Endothelial cell (in vitro differentiated cells): Measurements from ENCODE around the gene PRR13. TPM values are rescaled to one million over a fixed set of nuclear protein-coding genes. Genes with fewer than 3 reads are reported as not detected.
"Not testable (repeated sequence)": the region's sequence is repeated elsewhere in the genome, so short reads cannot be mapped to it uniquely, and the experiment has no call there.

Source experiments
- DNase-seq: peaks from one replicate; pipeline ENCODE4 v3.0.0; 2021; ENCODE audit warnings: low spot score
- H3K27ac Mint-ChIP-seq: one replicate; pipeline ENCODE4 v1.8.0; 2021; ENCODE audit warnings: mixed read lengths, inconsistent platforms; ENCODE audit not compliant: unreplicated experiment
- H3K27me3 Mint-ChIP-seq: one replicate; pipeline ENCODE4 v1.8.0; 2021; ENCODE audit warnings: mild to moderate bottlenecking, moderate library complexity, mixed read lengths, inconsistent platforms; ENCODE audit not compliant: unreplicated experiment
- H3K36me3 Mint-ChIP-seq: one replicate; pipeline ENCODE4 v1.8.0; 2021; ENCODE audit warnings: mild to moderate bottlenecking, low read depth, mixed read lengths, inconsistent platforms; ENCODE audit not compliant: unreplicated experiment
- H3K4me1 Mint-ChIP-seq: one replicate; pipeline ENCODE4 v1.8.0; 2021; ENCODE audit warnings: mild to moderate bottlenecking, mixed read lengths, inconsistent platforms; ENCODE audit not compliant: unreplicated experiment
- H3K4me3 Mint-ChIP-seq: one replicate; pipeline ENCODE4 v1.8.0; 2021; ENCODE audit warnings: mild to moderate bottlenecking, mixed read lengths, inconsistent platforms; ENCODE audit not compliant: unreplicated experiment
- H3K9me3 Mint-ChIP-seq: one replicate; pipeline ENCODE4 v1.8.0; 2021; ENCODE audit warnings: mixed read lengths, inconsistent platforms; ENCODE audit not compliant: unreplicated experiment
- CTCF ChIP-seq: fragments of 200-600 bp; sonication (generic); IDR thresholded peaks from one replicate; pipeline ENCODE4 v1.5.0; 2021; ENCODE audit warnings: antibody characterized with exemption; ENCODE audit not compliant: unreplicated experiment
- total RNA-seq: library from RNA; stranded (reverse); fragmentation: NEBNext Ultra II Directional; extraction: Animal tissue kit (Norgen Biotek cat#: 25700); gene quantifications from one replicate; pipeline ENCODE4 v1.2.1, GENCODE V29; 2021; ENCODE audit not compliant: unreplicated experiment

The PRR13 gene
- total RNA-seq, 1 donor from 2014 or later = 131 TPM

GRCh38 chr12:53413485-53414204 lies 27.9 kb upstream of the PRR13 start:
- Mint-ChIP-seq H3K27me3 (peaks cover 8% of the 10 kb centered on the region), H3K4me1 (peaks cover 51% of the 10 kb centered on the region), H3K36me3 (peaks cover 26% of the 10 kb centered on the region), H3K9me3 (no peaks in the 10 kb centered on the region), H3K27ac (peak overlapping the region; percentile 84), H3K4me3 (no peak overlapping the region)
- TF ChIP-seq CTCF = no peak
- no peak for DNase-seq

- DNase-seq = no peak
- peaks cover 23% of the 10 kb centered on the region for H3K36me3 Mint-ChIP-seq
- H3K27me3 Mint-ChIP-seq = peaks cover 13% of the 10 kb centered on the region
- H3K4me3 Mint-ChIP-seq = no peak overlapping the region
- H3K9me3 Mint-ChIP-seq = no peaks in the 10 kb centered on the region
- no peak for TF ChIP-seq CTCF
- peaks cover 60% of the 10 kb centered on the region for H3K4me1 Mint-ChIP-seq
- H3K27ac Mint-ChIP-seq = peak overlapping the region; percentile 76
These were observed 26.6 kb upstream of the PRR13 start for GRCh38 chr12:53414756-53415417.

GRCh38 chr12:53415752-53416389 lies 25.7 kb upstream of the PRR13 start:
- H3K4me3 Mint-ChIP-seq, H3K9me3 Mint-ChIP-seq, DNase-seq: not testable (repeated sequence)
- Mint-ChIP-seq H3K27me3 (peaks cover 14% of the 10 kb centered on the region), H3K27ac (peak overlapping the region; percentile 76), H3K4me1 (peaks cover 65% of the 10 kb centered on the region), H3K36me3 (peaks cover 19% of the 10 kb centered on the region)

GRCh38 chr12:53417291-53417816 lies 24.2 kb upstream of the PRR13 start:
- not testable (repeated sequence) for H3K9me3 Mint-ChIP-seq, H3K36me3 Mint-ChIP-seq, H3K27ac Mint-ChIP-seq, H3K4me3 Mint-ChIP-seq, DNase-seq
- Mint-ChIP-seq H3K4me1 (peaks cover 60% of the 10 kb centered on the region), H3K27me3 (peaks cover 11% of the 10 kb centered on the region)

- Mint-ChIP-seq H3K27me3 (peaks cover 11% of the 10 kb centered on the region), H3K27ac (no peak overlapping the region), H3K4me1 (peaks cover 53% of the 10 kb centered on the region), H3K9me3 (no peaks in the 10 kb centered on the region), H3K36me3 (peaks cover 4% of the 10 kb centered on the region), H3K4me3 (no peak overlapping the region)
- no peak for DNase-seq
- TF ChIP-seq CTCF = no peak
These were observed 23.3 kb upstream of the PRR13 start for GRCh38 chr12:53418221-53418620.
